ENCODE data around the gene ATP4B. TPM values are rescaled to one million over a fixed set of nuclear protein-coding genes. Genes with fewer than 3 reads are reported as not detected.

ATP4B gene
- total RNA-seq, 4 donors from 2014 or later = not detected

DNA sequence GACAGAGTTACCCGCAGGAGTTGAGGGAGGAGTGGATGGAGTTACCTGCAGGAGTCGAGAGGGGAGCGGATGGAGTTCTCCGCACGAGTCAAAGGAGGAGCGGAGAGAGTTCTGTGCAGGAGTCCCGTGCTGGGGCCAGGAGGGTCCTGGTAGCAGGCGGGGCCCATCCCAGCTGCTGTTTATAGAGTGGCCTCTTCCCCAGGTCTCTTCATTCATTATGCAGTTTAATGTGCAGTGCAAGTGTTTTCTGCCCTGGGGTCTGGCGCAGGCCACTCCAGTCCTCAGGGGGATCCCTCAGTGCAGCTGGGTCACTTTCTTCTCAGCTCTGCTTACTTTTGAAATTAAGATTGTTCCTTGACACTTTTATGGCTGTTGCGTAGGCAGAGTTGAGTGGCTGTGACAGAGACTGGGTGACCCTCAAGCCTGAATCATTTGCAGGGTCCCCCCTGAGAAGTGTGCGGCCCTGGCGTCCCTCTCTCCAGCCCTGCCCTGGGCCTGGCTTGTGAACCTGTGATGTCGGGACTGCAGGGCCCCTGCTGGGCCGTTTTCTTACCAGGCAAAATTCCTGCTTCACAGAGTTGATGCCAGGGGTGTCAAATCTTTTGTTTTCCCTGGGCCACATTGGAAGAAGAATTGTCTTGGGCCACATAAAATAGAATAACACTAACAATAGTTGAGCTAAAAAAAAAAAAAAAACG, 55.6 kb downstream of the ATP4B start:
- Histone ChIP-seq H3K27me3 (no peaks in the 10 kb centered on the region), H3K4me1 (no peaks in the 10 kb centered on the region), H3K36me3 (peaks cover 0 to 75% (median 0%) of the 10 kb centered on the region in 3 donors), H3K27ac (no peak overlapping the region), H3K9me3 (no peaks in the 10 kb centered on the region), H3K4me3 (no peak overlapping the region)
- intact Hi-C loops (cut with DNase I) = no loop called here
- TF ChIP-seq, protein P1, sequence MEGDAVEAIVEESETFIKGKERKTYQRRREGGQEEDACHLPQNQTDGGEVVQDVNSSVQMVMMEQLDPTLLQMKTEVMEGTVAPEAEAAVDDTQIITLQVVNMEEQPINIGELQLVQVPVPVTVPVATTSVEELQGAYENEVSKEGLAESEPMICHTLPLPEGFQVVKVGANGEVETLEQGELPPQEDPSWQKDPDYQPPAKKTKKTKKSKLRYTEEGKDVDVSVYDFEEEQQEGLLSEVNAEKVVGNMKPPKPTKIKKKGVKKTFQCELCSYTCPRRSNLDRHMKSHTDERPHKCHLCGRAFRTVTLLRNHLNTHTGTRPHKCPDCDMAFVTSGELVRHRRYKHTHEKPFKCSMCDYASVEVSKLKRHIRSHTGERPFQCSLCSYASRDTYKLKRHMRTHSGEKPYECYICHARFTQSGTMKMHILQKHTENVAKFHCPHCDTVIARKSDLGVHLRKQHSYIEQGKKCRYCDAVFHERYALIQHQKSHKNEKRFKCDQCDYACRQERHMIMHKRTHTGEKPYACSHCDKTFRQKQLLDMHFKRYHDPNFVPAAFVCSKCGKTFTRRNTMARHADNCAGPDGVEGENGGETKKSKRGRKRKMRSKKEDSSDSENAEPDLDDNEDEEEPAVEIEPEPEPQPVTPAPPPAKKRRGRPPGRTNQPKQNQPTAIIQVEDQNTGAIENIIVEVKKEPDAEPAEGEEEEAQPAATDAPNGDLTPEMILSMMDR (IDR thresholded peaks at IDR 0.05) = no peak
- TF ChIP-seq POLR2A (IDR thresholded peaks at IDR 0.05) = no peak
- no peak for DNase-seq
- WGBS, 2 donors = 81 to 87% methylated on average over 9 to 14 of the region's 15 CpGs

DNA sequence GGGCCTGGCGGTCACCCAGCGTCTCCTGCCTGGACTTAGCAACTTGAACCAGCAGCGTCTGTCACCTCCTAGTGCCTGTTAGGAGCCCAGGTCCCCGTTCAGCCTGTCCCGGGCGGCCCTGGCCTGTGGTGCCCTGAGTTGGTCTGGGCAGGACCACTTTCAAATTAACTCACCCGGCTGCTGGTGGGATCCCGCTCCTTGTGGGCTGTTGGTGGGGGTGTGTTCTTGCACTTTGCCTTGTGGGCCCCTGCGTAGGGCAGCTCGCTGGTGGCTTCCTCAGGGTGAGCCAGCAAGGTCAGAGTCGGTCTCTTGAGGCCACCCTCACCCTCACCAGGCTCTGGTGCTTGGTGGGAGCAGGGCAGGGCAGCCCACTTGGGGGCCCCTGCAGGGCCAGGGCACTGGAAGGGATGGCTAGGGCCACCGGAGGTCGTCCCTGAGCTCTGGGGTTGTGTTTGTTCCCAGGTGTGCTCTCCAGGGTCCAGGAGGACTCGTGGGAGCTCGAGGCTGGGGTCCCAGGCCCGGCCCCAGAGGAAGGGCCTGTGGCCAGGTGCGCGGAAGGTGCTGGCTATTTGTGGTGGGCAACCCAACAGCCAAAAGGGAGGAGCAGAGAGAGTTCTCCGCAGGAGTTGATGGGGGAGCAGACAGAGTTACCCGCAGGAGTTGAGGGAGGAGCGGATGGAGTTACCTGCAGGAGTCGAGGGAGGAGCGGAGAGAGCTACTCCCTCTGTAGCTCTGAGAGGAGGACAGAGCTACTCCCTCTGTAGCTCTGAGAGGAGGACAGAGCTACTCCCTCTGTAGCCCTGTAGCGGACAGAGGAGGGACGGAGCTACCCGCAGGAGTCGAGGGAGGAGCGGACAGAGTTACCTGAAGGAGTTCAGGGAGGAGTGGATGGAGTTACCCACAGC, 56.6 kb downstream of the ATP4B start:
- 91 to 92% methylated on average over 12 to 13 of the region's 28 CpGs for WGBS, 2 donors
- intact Hi-C loops (cut with DNase I) = no loop called here
- TF ChIP-seq, protein P1 (IDR thresholded peaks at IDR 0.05) = no peak
- Histone ChIP-seq H3K4me1 (no peaks in the 10 kb centered on the region), H3K27ac (no peak overlapping the region), H3K4me3 (no peak overlapping the region), H3K36me3 (peaks cover 0 to 75% (median 4%) of the 10 kb centered on the region in 3 donors), H3K9me3 (no peaks in the 10 kb centered on the region), H3K27me3 (no peaks in the 10 kb centered on the region)
- DNase-seq = no peak

DNA sequence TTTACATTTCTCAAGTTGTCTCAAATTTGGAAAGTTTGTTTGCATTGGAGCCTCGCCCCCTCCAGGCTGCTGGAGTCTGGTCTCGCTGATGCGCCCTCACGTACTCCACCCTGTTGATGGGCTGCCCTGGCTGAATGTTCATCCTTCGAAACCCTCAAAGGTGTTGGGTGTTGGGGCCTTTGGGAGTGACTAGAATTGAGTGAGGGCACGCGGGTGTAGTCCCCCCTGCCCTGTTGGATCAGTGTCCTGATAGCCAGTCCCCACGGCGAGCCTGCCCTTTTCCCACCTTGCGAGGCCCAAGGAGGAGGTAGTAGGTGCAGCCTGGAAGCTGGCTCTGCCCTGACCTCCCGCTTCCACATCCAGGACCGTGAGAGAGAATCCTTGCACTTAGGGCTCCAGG, 58.6 kb downstream of the ATP4B start:
- Histone ChIP-seq H3K4me1 (no peaks in the 10 kb centered on the region), H3K36me3 (peaks cover 0 to 75% (median 7%) of the 10 kb centered on the region in 3 donors), H3K9me3 (no peaks in the 10 kb centered on the region), H3K27me3 (no peaks in the 10 kb centered on the region), H3K27ac (no peak overlapping the region), H3K4me3 (no peak overlapping the region)
- no peak for TF ChIP-seq POLR2A (IDR thresholded peaks at IDR 0.05)
- TF ChIP-seq, protein P1 (IDR thresholded peaks at IDR 0.05) = no peak
- WGBS, 2 donors = 100% methylated on average over 5 of the region's 12 CpGs; no CpG with 5 or more reads in 1 of the 2 donors
- intact Hi-C loops (cut with DNase I) = no loop called here
- no peak for DNase-seq

Other genes starting within 250 kb of the ATP4B start
- gene ADPRHL1, start 204.7 kb downstream of the ATP4B start, total RNA-seq = 1 to 10 TPM in 3 of 4 donors, under 1 TPM in 1; 0.31 to 3.5 (median 2.2) TPM
- gene DCUN1D2, start 167.5 kb downstream of the ATP4B start, total RNA-seq = 10 to 100 TPM in 1 of 4 donors, 1 to 10 TPM in 3; 4.7 to 14.1 (median 7.7) TPM
- 10 to 100 TPM; 55.7 to 82.1 (median 59.5) TPM for gene TFDP1, start 73.4 kb downstream of the ATP4B start, total RNA-seq
- not detected for gene GRK1, start 9.0 kb upstream of the ATP4B start, total RNA-seq
- gene TMEM255B, start 101.0 kb upstream of the ATP4B start, total RNA-seq = 1 to 10 TPM in 2 of 4 donors, under 1 TPM in 1, not detected in 1; 0.30 to 9.2 (median 3.2) TPM
- gene GAS6, start 205.9 kb upstream of the ATP4B start, total RNA-seq = 100 to 1,000 TPM in 1 of 4 donors, 10 to 100 TPM in 3; 43.0 to 112 (median 68.5) TPM